ENCODE measurements around the gene ADCY10.
"Not testable (repeated sequence)": the region's sequence is repeated elsewhere in the genome, so short reads cannot be mapped to it uniquely, and the experiment has no call there.

ADCY10 gene, protein sequence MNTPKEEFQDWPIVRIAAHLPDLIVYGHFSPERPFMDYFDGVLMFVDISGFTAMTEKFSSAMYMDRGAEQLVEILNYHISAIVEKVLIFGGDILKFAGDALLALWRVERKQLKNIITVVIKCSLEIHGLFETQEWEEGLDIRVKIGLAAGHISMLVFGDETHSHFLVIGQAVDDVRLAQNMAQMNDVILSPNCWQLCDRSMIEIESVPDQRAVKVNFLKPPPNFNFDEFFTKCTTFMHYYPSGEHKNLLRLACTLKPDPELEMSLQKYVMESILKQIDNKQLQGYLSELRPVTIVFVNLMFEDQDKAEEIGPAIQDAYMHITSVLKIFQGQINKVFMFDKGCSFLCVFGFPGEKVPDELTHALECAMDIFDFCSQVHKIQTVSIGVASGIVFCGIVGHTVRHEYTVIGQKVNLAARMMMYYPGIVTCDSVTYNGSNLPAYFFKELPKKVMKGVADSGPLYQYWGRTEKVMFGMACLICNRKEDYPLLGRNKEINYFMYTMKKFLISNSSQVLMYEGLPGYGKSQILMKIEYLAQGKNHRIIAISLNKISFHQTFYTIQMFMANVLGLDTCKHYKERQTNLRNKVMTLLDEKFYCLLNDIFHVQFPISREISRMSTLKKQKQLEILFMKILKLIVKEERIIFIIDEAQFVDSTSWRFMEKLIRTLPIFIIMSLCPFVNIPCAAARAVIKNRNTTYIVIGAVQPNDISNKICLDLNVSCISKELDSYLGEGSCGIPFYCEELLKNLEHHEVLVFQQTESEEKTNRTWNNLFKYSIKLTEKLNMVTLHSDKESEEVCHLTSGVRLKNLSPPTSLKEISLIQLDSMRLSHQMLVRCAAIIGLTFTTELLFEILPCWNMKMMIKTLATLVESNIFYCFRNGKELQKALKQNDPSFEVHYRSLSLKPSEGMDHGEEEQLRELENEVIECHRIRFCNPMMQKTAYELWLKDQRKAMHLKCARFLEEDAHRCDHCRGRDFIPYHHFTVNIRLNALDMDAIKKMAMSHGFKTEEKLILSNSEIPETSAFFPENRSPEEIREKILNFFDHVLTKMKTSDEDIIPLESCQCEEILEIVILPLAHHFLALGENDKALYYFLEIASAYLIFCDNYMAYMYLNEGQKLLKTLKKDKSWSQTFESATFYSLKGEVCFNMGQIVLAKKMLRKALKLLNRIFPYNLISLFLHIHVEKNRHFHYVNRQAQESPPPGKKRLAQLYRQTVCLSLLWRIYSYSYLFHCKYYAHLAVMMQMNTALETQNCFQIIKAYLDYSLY (N-terminal part only)

DNA sequence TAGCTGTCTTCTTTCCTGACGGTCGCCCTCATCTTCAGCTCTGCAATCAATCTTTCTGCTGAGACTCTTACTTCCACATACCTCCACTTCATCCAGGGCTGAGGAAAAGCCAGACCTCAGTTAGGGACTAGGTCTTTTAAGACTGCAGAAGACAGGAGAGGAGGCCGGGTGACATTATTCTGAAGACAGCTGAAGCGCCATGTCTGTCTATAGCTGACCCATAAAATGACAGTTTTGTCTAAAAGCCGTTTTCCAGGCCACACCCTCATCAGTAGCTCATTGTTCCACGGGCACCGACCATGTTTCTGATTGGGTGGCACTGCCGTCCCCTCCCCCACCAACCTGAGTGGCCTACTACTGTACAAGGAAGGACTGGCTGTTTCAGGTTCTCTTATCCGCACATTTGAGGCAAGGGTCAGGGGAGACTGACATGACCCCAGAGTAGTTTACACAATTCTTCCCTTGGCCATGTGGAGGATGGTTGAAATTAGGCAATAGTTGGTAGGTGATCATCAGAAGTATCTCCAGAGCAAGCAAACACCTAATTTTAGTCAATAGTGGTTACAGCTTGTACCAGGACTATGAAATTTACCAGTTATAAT is at the start of gene ADCY10:
TSS of gene ADCY10 (minus strand) at position 240 of the 602 bp plus-strand sequence. CDS start 8,994 bp downstream, outside the sequence.
- DNase-seq, result no peak

GRCh38 chr1:167957710-167958109 is 43.8 kb upstream of the ADCY10 start:
- DNase-seq, result no peak

DNA sequence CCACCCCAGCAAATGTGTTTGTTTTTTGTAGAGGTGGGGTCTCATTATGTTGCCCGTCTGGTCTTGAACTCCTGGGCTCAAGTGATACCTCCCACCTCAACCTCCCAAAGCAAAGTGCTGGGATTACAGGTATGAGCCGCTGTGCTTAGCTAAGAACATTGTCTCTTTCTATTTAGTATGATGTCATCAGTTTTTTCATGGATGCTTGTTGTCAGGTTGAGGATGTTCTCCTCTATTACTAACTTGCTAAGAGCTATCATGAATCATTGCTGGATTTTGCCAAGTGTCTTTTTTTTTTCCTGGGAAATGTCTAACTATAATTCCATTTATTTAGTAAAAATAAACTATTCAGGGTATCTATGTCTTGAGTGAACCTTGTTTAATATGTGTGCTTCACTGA is 42.0 kb upstream of the ADCY10 start:
- no peak for DNase-seq

DNA sequence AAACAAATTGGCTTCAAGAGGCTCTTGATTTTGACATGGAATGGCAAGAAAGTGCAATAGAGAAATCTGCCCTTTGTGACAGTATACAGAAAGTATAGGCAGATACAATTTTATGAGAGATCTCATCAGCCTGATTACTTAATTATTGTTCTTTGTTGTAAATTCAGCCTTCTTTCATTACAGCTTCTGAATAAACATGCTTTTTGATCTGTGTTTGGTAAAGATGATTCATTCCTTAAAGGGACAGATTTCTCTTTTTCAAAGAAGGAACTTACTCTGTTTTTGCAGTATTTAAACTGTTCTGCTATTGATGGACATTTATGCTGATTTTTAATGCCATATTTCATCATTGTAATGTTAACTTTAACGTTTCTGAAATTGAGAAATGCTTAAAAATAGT is 36.6 kb upstream of the ADCY10 start:
- no peak for DNase-seq

DNA sequence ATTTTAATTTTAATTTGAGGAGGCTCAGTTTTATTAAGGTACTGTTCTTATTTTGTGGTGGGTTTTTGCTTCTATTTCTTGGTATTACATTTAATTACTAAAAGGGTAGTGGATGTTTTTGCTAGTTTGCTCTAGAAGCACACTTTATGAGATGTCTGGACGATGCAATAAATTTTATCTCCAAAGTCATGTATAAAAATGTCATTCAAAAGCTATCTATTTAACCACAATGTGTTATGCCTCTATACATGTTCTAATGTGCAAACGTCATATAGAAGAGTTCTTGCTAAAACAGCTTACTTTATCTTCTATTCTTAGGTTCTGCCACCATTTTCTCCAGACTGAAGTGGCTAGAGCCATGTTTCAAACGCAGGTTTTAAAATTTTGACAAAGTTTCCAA is 35.9 kb upstream of the ADCY10 start:
- DNase-seq, result no peak

- no peak for DNase-seq
These were observed 33.8 kb upstream of the ADCY10 start for GRCh38 chr1:167947733-167948132.

- no peak for DNase-seq
These were observed 29.6 kb upstream of the ADCY10 start for GRCh38 chr1:167943541-167943940.

DNA sequence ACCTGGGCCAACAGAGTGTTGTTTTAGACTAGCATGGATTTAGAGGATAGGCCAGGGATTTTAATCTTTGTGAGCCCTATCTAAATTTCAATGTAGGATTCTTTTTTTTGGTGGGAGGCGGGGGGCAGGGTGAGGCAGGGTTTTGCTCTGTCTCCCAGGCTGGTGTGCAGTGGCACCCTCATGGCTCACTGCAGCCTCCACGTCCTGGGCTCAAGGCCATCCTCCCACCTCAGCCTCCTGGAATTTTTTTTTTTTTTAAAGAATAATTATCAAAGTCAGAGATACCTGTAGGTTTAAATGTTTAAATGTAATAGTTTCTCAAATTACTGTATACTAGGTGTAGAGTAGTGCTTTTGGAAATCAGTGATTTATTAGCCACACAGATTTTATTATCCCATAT is 26.3 kb upstream of the ADCY10 start:
- DNase-seq, result no peak

- no peak for DNase-seq
These were observed 24.2 kb upstream of the ADCY10 start for GRCh38 chr1:167938080-167938636.

GRCh38 chr1:167937709-167938010 is 23.7 kb upstream of the ADCY10 start:
- DNase-seq, result no peak

GRCh38 chr1:167936930-167937708 is 23.2 kb upstream of the ADCY10 start, which contains the start of gene MPC2:
MPC2 (minus strand) TSS chr1:167937072; CDS start chr1:167935841, 1,231 bp downstream.
- DNase-seq, result peak; percentile 70

- DNase-seq, result peak; percentile 96
These were observed 22.4 kb upstream of the ADCY10 start, which contains the start of gene DCAF6 for GRCh38 chr1:167936068-167936929. DCAF6 (plus strand) TSS chr1:167936683; CDS start chr1:167936912, 229 bp downstream.

GRCh38 chr1:167935216-167936067 is 21.5 kb upstream of the ADCY10 start:
- DNase-seq, result peak; percentile 39

GRCh38 chr1:167934426-167935215 is 20.7 kb upstream of the ADCY10 start:
- DNase-seq, result no peak

DNA sequence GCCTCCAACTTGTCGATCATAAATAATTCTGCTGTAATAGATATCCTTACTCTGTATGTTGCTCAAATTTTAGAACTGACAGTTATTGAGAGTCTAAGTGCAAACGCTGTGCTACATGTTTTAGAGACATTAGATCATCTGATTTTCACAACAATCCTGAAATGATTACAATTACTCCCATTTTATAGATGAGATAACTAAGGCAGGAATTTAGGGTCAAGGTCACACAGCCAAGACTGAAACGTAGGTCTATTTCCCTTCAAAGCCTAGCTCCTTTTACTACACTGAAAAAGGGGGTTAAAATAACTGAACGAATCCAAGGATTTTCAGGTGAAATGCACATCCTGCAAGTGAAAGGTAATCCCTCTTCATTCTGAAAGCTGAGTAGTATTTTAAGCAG is 19.9 kb upstream of the ADCY10 start:
- DNase-seq, result no peak

DNA sequence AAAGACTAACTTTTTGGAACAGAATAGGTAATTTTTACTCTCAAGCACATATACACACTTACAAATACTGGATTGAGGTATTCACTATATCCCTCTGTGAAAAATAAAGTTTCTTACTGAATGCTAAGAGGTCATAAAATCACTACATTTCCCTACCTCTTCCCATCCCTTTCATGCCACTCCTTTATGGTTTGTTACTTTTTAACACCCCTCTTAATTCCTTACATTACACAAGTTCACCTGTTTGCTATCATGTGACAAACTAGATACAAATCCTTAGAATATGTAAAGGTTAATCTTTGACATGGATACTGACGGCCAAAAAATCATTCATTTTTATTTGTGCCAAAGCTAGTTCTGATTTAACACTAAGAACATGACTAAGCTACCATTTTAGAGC is 15.8 kb upstream of the ADCY10 start:
- no peak for DNase-seq

DNA sequence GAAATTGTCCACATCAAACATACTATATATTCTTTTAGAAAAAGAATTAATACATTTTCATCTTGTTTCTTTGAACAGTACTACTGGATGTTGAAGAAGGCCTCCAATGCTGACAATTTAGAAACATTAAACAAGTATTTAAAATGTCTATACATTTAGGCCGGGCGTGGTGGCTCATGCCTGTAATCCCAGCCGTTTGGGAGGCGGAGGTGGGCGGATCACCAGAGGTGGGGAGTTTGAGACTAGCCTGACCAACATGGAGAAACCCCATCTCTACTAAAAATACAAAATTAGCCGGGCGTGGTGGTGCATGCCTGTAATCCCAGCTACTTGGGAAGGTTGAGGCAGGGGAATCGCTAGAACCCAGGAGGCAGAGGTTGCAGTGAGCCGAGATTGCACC is 15.0 kb upstream of the ADCY10 start:
- DNase-seq, result not testable (repeated sequence)

DNA sequence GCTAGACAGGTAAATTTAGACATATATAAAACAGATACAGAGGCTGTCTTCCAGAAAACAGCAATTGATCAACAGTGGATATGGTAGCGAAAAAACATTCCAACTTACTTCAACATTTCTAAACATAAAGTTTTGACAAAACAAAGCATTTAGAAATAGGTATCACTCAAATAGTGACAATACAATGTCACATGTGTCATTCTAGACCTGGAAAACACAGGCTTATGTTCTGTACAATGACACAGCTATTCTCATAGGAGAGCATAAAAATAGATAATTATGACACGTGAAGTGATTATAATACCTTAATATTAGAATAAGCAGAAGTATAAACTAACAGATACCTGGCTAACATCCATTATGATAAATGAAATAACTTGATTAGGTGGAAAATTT is 14.5 kb upstream of the ADCY10 start:
- DNase-seq, result no peak
